HG02610 (cell line): ENCODE data around the gene KLK15.
"Not testable (repeated sequence)": the region's sequence is repeated elsewhere in the genome, so short reads cannot be mapped to it uniquely, and the experiment has no call there.

ENCODE experiments used
- ATAC-seq: cut with Tn5 transposase; IDR thresholded peaks from one replicate; pipeline ENCODE4 v1.9.1; 2021; ENCODE audit warnings: mild to moderate bottlenecking, moderate library complexity; ENCODE audit not compliant: unreplicated experiment

The KLK15 gene

GRCh38 chr19:50822661-50823208 lies 10.6 kb downstream of the KLK15 start:
- no peak for ATAC-seq

DNA sequence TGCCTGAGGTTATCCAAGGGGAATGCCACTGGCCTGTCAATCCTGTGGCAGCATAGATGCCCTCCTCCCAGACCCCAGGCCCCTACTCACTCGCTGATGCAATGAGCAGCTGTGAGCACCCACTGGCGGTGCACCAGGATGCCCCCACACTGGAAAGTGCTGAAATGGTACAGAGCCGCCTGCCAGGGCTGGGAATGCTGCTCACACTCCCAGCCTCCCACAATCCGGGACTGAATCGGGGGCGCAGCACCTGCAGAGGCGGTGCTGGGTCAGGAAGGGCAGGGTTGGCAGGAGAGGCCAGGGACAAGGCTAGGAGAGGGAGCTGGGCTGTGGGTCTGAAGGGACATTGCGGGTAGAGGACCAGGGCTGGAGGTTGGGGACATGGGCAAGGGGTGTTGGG lies 11.8 kb downstream of the KLK15 start:
- no peak for ATAC-seq

- ATAC-seq = no peak
Measured at GRCh38 chr19:50821248-50821612, 12.1 kb downstream of the KLK15 start.

DNA sequence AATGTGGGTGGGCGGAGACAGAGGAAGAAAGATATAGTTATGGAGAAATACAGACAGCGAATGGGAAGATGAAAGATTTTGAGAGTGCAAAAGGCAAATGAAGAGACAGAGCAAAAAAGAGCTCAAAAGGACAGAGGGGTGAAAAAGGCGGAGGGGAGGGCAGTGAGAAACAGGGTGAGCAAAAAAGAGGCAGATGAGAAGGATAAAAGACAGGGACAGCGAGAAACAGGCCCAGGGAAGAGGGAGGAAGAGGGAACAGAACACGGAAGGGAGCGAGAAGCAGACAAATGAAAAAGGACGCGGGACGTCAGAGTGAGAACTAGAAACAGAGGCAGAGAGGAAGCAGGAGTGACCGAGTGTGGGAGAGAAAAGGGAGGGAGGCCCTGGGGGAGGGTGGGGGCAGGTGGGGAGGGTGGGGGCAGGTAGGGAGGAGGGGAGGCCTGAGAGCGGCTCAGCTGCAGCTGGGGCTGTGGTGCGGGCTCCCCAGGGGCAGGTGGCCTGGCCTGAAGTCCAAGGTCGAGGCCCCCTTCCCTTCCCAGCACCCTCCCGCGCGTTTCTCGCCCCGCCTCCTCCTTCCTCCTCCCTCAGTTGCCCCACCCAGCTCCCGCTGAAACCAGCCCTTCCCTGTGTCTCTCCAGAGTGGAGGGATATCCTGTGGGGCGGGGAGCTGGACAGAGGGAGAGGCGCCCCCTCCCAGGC lies 12.7 kb downstream of the KLK15 start:
- no peak for ATAC-seq

GRCh38 chr19:50820086-50820485 lies 13.3 kb downstream of the KLK15 start:
- no peak for ATAC-seq

DNA sequence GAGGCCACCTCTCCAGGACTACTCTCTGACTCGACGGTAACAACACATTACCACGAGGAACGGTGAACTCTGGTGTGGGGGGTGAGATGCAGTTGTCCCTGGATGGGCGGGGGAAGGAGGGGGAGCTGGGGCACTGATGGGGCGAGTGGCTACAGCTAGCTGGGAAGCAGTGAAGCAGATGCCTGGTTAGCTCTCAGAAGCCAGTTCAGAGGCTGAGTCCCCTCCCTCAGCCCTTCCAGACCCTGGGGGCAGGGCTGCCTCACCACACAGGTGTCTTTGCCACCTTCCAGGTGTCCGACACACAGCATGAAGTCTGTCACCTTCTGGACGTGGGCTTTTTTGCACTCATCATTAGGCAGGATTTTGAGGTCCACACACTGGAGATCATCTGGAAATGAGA lies 13.7 kb downstream of the KLK15 start:
- ATAC-seq = no peak

GRCh38 chr19:50818859-50819472 lies 14.4 kb downstream of the KLK15 start:
- ATAC-seq = no peak

DNA sequence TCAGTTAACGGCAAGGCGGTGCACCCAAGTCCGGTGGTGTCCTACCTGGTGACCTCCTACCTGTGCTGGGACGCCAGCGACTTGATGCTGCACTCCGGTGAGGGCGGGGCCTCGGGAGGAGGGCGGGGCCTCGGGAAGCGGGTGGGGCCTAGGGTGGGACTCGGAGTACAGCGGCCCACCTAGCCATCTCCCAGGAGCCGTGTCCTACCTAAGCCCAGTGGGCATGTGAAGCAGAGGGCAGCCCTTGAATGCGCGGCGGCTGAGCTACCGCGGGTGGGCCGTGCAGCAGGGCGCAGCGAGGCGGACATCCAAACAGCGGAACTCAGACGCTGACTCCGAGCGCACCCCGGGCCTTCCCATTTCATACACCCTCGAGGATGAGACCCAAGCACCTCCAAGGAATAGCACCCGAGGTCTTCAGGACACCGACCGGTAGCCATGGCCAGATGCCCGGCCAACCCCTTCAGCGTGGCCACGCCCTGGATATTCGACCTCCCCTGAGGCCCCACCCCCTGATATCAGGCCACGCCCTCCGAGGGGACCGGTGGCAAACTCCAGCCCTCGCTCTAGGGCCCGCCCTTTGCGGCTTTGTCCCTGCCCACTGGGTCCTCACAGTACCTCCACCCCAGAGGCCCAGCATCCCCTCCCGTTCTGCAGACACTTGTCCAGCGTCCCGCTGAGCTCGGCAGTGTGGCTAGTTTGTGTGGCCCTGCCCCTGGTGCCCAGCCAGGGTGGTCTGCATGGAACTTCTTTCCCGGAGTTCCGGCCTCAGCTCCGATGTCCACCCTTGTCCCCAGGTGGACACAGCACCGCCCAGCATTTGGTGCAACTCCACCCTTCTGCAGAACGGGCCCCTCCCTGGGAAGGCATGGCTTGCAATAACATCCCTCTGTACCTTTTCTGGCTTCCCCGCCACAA lies 15.2 kb downstream of the KLK15 start:
- ATAC-seq = peak; percentile 52

DNA sequence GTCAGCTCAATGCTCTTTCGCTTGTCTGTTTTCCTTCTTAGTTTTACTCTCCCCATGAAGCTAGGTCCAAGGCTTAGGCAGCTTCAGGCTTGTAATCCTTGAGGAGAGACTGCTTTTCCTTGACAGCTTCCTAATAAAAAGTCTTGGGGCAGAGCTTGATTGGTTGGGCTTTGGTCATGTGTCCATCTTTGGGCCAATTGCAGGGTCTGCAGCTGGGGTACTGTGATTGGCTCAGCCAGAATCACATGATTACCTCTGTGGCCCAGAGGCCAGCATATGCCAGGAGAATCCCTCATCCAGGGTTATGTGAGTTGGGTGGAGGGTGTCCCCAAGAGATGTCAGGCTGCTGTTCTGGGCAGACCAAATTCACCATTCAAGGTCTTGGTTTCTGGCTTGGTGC lies 17.9 kb downstream of the KLK15 start:
- ATAC-seq = no peak

DNA sequence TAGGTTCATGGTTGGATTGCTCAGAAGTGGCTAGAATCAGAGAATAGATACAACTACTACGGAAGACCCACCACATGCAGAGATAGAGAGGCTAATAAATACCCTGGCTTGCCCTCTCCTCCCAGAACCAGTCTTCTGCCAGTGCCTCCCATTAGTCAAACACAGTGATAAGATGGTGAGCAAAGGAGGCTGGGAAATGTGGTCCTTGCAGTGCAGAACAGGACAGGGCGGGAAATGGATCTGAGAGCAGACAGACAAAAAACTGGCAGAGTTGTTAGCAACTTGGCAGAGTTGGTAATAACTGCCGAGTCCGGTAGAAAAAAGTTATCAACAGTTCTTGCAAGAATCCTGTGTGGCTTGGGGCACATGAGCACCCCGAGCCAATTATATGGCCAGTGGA lies 18.5 kb downstream of the KLK15 start:
- ATAC-seq = no peak

DNA sequence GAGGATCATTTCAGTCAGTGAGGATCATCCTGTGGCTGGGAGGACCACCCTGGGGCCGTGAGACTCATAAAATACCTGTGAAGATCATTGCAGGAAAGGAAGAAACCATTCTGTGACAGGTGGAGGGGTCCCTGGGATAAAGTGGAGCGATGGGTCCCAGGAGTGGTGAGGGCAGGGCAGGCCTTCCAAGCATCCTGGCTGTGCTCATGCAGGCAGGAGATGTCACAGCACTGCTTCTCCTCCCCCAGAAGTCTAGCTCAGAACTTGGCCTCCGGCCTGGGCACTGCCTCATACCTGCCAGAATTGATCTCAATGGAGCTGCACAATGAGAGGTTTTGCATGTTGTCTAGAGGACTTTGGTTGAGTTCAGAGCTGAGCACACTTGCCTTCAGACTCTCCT lies 20.9 kb downstream of the KLK15 start:
- no peak for ATAC-seq

DNA sequence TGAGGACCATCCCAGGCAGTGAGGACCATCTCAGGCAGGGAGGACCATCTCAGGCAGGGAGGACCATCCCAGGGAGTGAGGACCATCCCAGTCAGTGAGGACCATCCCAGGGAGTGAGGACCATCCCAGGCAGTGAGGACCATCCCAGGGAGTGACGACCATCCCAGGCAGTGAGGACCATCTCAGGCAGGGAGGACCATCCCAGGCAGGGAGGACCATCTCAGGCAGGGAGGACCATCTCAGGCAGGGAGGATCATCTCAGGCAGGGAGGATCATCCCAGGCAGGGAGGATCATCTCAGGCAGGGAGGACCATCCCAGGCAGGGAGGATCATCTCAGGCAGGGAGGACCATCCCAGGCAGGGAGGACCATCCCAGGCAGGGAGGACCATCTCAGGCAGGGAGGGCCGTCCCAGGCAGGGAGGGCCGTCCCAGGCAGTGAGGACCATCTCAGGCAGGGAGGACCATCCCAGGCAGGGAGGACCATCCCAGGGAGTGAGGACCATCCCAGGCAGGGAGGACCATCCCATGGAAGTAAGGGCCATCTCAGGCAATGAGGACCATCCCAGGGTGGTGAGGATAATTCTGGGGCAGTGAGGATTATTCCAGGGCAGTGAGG lies 21.6 kb downstream of the KLK15 start:
- ATAC-seq = not testable (repeated sequence)

GRCh38 chr19:50808856-50809255 lies 24.5 kb downstream of the KLK15 start:
- no peak for ATAC-seq

- peak; percentile 92 for ATAC-seq
Measured at GRCh38 chr19:50804420-50805272, 28.7 kb downstream of the KLK15 start.

- ATAC-seq = peak; percentile 2
Measured at GRCh38 chr19:50803633-50804419, 29.5 kb downstream of the KLK15 start.

- ATAC-seq = no peak
Measured at GRCh38 chr19:50801107-50801506, 32.3 kb downstream of the KLK15 start.

- ATAC-seq = no peak
Measured at GRCh38 chr19:50799547-50799851, 33.9 kb downstream of the KLK15 start.

DNA sequence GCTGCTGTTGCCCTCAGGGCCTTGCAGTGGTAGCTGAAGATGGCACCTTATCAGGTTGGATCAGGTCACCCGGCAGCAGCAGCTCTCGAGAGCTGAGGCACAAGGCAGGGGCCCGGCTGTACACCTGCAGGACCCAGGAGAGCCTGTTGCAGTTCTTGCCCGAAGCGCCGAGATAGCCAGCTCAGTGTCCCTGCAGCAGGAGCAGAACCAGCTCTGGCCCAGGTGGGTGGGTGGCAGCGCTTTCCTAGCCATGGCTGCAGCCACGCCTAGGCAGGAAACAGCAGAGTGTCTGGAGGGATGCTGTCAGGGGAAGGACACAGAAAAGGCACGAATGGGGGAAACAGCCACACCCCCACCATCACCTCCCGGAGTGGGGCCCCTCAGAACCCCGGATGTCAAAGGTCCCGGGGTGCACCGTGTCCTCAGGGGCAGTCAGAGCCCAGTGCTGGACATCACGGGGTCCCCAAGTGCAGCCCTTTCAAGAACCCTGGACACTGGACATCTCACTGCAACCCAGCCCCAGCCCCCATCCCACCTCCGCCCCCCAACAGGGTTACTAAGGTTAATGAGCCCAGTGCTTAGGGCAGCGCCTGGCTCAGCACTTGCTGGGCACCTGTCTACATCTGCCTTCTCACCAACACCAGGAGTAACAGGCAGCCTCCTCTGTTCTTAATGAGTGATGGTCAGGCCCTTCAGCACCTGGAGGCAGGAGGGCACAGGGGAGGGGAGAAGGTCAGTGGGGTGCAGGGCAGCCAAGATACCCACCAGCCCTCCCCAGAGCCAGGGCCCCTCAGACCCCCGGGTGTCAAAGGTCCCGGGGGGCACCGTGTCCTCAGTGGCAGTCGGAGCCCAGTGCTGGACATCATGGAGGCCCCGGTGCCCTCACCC lies 34.5 kb downstream of the KLK15 start:
- no peak for ATAC-seq
